H1 (cell line): ENCODE results near the gene TMEM86B.

Experiments used
- BCL11A ChIP-seq, 2 experiments: IDR thresholded peaks; one replicate each; pipeline ENCODE4 v1.6.1; 2011; ENCODE audit warnings: low read depth in 2 of 2, low read length in 2 of 2, mild to moderate bottlenecking in 2 of 2
- BRCA1 ChIP-seq: IDR thresholded peaks from 2 replicates; pipeline ENCODE4 v1.6.1; 2012; ENCODE audit warnings: low read depth, low read length, improper control_type of control experiment
- NANOG ChIP-seq: IDR thresholded peaks from 2 replicates; pipeline ENCODE4 v1.6.1; 2011; ENCODE audit warnings: low read length, low read depth, mild to moderate bottlenecking, inconsistent platforms; ENCODE audit not compliant: insufficient read depth, poor library complexity, severe bottlenecking
- SP1 ChIP-seq: IDR thresholded peaks from 2 replicates; pipeline ENCODE4 v1.6.1; 2011; ENCODE audit warnings: low read depth, low read length
- SRF ChIP-seq: IDR thresholded peaks from 2 replicates; pipeline ENCODE4 v1.6.1; 2011; ENCODE audit warnings: mild to moderate bottlenecking, low read depth, low read length, moderate library complexity
- ZNF274 ChIP-seq: IDR thresholded peaks from 2 replicates; pipeline ENCODE4 v1.7.0; 2012; ENCODE audit warnings: low read length, borderline replicate concordance; ENCODE audit errors: extremely low read depth
- TF ChIP-seq, protein P1 (sequence below), 3 experiments: IDR thresholded peaks; 1 replicate in 2 of 3; 2 replicates in 1 of 3; pipeline versions ENCODE4 v1.5.1 to v1.6.1; 2011; ENCODE audit warnings: low read length in 3 of 3, mild to moderate bottlenecking in 3 of 3, inconsistent platforms in 2 of 3, low read depth in 1 of 3, moderate library complexity in 1 of 3; ENCODE audit not compliant: insufficient read depth in 1 of 3; ENCODE audit errors: control extremely low read depth in 1 of 3

DNA sequence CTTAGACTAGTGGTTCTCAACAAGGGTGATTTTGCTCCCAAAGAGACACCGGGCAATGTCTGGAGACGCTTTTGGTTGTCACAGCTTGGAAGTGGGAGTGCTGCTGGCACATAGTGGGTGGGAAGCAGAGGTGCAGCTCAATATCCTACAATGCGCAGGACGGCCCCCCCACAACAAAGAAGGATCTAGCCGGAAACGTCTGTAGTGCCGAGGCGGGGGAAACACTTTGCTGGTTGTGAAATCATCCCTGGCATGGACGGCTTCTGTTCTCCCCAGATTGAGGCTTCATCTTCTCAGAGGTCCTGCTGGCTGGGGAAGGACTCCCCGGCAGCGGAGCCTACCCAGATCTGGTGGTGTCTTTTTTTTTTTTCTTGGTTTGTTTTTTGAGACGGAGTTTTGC lies 35.1 kb downstream of the TMEM86B start:
- TF ChIP-seq NANOG (no peak), ZNF274 (no peak), SP1 (no peak), SRF (no peak), BCL11A (IDR thresholded peaks at IDR 0.05; ENCODE audit: low read depth in 2 of 2, low read length in 2 of 2) (no peak), BRCA1 (no peak)
- TF ChIP-seq, protein P1, sequence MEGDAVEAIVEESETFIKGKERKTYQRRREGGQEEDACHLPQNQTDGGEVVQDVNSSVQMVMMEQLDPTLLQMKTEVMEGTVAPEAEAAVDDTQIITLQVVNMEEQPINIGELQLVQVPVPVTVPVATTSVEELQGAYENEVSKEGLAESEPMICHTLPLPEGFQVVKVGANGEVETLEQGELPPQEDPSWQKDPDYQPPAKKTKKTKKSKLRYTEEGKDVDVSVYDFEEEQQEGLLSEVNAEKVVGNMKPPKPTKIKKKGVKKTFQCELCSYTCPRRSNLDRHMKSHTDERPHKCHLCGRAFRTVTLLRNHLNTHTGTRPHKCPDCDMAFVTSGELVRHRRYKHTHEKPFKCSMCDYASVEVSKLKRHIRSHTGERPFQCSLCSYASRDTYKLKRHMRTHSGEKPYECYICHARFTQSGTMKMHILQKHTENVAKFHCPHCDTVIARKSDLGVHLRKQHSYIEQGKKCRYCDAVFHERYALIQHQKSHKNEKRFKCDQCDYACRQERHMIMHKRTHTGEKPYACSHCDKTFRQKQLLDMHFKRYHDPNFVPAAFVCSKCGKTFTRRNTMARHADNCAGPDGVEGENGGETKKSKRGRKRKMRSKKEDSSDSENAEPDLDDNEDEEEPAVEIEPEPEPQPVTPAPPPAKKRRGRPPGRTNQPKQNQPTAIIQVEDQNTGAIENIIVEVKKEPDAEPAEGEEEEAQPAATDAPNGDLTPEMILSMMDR (IDR thresholded peaks at IDR 0.05; ENCODE audit: control extremely low read depth in 1 of 3, insufficient read depth in 1 of 3, low read depth in 1 of 3, low read length in 3 of 3): no peak
